ENCODE data around the gene COPG1. TPM values are rescaled to one million over a fixed set of nuclear protein-coding genes. Genes with fewer than 3 reads are reported as not detected.
A peak's percentile ranks its signal among the peaks of the same experiment; 100 is the strongest.

COPG1 gene
- total RNA-seq, 1 experiment from 2014 or later, result 132 TPM

- no peaks in the 10 kb centered on the region for H3K36me3 Mint-ChIP-seq
- CTCF ChIA-PET, result no interaction called here
These were observed 44.1 kb upstream of the COPG1 start for GRCh38 chr3:129205109-129205832.

GRCh38 chr3:129207479-129207878, 41.9 kb upstream of the COPG1 start:
- POLR2A ChIA-PET, result no interaction called here
- TF ChIP-seq EMX1 (CRISPR knock-in tag; IDR thresholded peaks at IDR 0.05) (no peak), E2F4 (CRISPR knock-in tag; IDR thresholded peaks at IDR 0.05; ENCODE audit: borderline replicate concordance, low read depth) (no peak), GABPB1 (CRISPR knock-in tag; IDR thresholded peaks at IDR 0.05) (no peak), ATF6 (CRISPR knock-in tag; IDR thresholded peaks at IDR 0.05) (no peak), SP1 (CRISPR knock-in tag; conservative IDR thresholded peaks at IDR 0.05) (no peak), NFATC4 (CRISPR knock-in tag; IDR thresholded peaks at IDR 0.05) (no peak), E2F1 (CRISPR knock-in tag; IDR thresholded peaks at IDR 0.05) (no peak), ETV6 (CRISPR knock-in tag; IDR thresholded peaks at IDR 0.05) (no peak), NFYB (CRISPR knock-in tag; conservative IDR thresholded peaks at IDR 0.05; ENCODE audit: low read depth) (no peak), TEAD1 (CRISPR knock-in tag; IDR thresholded peaks at IDR 0.05) (no peak), CDX4 (CRISPR knock-in tag; IDR thresholded peaks at IDR 0.05; ENCODE audit: borderline replicate concordance) (no peak), NFE2L1 (CRISPR knock-in tag; IDR thresholded peaks at IDR 0.05) (no peak), CREM (CRISPR knock-in tag; IDR thresholded peaks at IDR 0.05) (no peak), IRF2 (CRISPR knock-in tag; IDR thresholded peaks at IDR 0.05; ENCODE audit: borderline replicate concordance, low read depth) (no peak)
- CTCF ChIA-PET, result interaction anchor here (1.8 kb wide), 1 partner anchor 38 kb away, joined by 7 read pairs; no protein-coding TSS in a partner anchor
- no peak for DNase-seq (ENCODE audit: low spot score)
- Mint-ChIP-seq H3K36me3 (no peaks in the 10 kb centered on the region), H3K9me3 (no peaks in the 10 kb centered on the region), H3K27ac (no peak overlapping the region), H3K4me3 (no peak overlapping the region), H3K4me1 (no peaks in the 10 kb centered on the region), H3K27me3 (ENCODE audit: low read depth) (no peaks in the 10 kb centered on the region; the same call in 1 of the 2 replicates)
- ATAC-seq, result no peak

More at GRCh38 chr3:129205109-129205832, 44.1 kb upstream of the COPG1 start:
- Mint-ChIP-seq H3K9me3 (no peaks in the 10 kb centered on the region), H3K27ac (no peak overlapping the region), H3K27me3 (ENCODE audit: low read depth) (no peaks in the 10 kb centered on the region; the same call in 1 of the 2 replicates), H3K4me1 (no peaks in the 10 kb centered on the region), H3K4me3 (no peak overlapping the region)
- no peak for TF ChIP-seq ZNF263 (CRISPR knock-in tag; IDR thresholded peaks at IDR 0.05; ENCODE audit: low read depth)
- no peak for TF ChIP-seq PREB (CRISPR knock-in tag; IDR thresholded peaks at IDR 0.05; ENCODE audit: borderline replicate concordance)
- TF ChIP-seq MLX (CRISPR knock-in tag; IDR thresholded peaks at IDR 0.05), result no peak
- no peak for TF ChIP-seq AR (CRISPR knock-in tag; IDR thresholded peaks at IDR 0.05)
- TF ChIP-seq NR2C2 (CRISPR knock-in tag; IDR thresholded peaks at IDR 0.05), result no peak
- no peak for TF ChIP-seq SMAD4 (CRISPR knock-in tag; IDR thresholded peaks at IDR 0.05)
- POLR2A ChIA-PET, result no interaction called here
- DNase-seq (ENCODE audit: low spot score), result peak; percentile 20
- ATAC-seq, result no peak; the same call in 1 of the 2 replicates
